GM21367 (cell line): Measurements from ENCODE around the gene LIPG.
"Not testable (repeated sequence)": the region's sequence is repeated elsewhere in the genome, so short reads cannot be mapped to it uniquely, and the experiment has no call there.

Experiments
- ATAC-seq: cut with Tn5 transposase; IDR thresholded peaks from one replicate; pipeline ENCODE4 v1.9.1; 2021; ENCODE audit not compliant: unreplicated experiment

Gene LIPG

DNA sequence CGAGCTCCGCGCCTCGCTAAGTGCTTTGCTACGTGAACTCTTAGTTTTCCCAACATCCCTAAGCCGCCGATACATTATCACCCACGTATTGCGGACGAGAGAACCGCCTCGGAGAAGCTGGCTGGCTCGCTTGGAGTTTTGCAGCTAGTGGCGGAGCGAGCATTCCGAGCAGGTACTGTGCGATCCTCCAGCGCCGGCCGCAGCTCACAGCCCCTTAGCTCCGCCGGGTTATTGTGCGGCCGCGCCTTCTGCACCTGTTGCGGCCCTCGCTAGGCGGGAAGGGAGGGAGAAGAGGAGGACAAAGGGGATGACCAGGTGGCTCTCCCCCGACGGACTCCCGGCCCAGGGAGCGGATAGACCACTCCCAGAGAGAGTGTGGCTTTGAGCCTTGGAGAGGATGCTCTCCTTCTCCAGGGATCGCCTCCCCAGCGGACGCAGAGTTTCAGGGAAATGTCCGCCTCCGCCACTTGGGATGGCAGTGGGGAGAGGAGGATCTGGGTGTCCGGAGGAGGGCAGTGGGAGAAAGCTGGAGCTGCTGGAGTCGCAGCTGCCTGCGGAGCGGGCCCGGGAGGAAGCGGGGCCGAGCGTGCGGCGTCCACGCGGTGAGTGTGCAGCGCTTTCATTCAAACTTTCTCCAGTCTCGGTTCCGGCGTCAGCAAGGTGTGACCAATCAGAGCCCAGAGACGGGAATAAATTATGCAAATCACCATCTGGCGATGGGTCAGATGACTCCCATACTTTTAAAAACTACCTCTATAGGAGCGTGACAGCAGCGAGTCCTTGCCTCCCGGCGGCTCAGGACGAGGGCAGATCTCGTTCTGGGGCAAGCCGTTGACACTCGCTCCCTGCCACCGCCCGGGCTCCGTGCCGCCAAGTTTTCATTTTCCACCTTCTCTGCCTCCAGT is at the start of gene LIPG:
LIPG (plus strand) TSS at position 769 of the 905 bp plus-strand sequence. CDS start 252 bp downstream, outside the sequence.
- no peak for ATAC-seq

DNA sequence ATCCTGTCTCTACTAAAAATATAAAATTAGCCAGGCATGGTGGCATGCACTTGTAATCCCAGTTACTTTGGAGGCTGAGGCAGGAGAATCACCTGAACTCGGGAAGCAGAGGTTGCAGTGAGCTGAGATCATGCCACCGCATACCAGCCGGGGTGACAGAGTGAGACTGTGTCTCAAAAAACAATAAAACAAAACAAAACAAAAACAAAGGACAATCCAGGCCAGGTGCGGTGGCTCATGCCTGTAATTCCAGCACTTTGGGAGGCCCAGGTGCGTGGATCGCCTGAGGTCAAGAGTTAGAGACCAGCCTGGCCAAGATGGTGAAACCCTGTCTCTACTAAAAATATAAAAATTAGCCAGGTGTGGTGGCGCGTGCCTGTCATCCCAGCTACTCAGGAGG is 49.0 kb upstream of the LIPG start:
- ATAC-seq, result not testable (repeated sequence)

DNA sequence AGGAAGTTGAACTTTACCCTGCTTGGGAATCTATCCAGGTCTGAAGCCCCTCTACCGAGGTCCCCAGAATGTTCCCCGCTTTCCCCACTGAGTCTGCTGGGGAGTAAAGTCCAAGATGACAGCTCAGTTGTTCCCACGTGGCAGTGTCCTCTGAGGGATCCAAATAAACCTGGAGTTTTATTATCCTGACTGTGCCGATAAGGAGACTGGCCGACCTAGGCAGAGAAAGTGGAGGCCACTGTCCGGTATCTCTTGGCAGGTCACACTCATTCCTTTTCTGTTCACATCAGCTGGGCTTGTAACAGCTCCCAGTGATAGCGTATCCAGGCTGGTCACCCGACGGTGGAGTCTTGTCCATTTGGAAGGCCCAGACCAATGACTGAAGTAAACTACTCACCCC is 47.3 kb upstream of the LIPG start:
- no peak for ATAC-seq

DNA sequence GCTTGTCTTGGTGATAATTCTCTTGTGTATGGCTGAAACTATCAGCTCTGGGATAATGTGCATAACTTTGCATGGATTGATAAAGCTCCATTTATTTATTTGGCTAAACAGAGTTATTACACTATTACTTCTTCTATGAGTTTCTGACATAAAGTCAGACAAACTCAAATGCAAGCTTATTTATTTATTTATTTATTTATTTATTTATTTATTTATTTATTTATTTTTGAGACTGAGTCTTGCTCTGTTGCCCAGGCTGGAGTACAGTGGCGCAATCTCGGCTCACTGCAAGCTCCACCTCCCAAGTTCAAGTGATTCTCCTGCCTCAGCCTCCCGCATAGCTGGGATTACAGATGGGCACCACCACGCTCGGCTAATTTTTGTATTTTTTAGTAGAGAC is 46.9 kb upstream of the LIPG start:
- not testable (repeated sequence) for ATAC-seq

DNA sequence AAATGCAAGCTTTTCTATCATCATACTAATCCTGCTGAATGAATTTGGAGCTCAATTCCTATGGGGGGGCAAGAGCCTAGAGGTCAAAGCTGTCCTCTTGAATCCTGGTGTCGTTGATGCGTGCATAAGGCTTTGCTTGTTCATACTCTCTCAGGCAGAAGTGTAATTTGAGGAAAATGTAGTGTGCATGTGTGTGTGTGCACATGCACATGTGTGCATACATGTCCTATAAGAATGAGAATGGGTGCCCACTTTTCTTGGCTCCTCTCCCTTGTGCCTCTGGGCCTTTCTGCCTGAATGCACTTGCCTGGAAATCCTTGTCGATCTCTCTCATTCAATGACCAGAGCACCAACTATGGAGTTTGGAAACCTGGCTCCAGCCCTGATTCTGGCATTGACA is 46.3 kb upstream of the LIPG start:
- ATAC-seq, result no peak

DNA sequence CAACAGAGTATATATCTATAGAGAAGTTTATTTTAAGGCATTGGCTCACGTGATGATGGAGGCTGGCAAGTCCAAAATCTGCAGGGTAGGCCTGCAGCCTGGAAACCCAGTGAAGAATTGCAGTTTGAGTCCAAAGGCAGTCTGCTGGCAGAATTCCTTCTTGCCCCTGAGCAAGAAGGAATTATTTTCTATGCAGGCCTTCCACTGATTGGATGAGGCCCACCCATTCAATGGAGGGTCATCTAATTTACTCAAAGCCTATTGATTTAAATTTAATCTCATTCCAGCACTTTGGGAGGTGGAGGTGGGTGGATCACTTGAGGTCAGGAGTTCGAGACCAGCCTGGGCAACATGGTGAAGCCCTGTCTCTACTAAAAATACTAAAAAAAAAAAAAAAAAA is 44.4 kb upstream of the LIPG start:
- no peak for ATAC-seq

DNA sequence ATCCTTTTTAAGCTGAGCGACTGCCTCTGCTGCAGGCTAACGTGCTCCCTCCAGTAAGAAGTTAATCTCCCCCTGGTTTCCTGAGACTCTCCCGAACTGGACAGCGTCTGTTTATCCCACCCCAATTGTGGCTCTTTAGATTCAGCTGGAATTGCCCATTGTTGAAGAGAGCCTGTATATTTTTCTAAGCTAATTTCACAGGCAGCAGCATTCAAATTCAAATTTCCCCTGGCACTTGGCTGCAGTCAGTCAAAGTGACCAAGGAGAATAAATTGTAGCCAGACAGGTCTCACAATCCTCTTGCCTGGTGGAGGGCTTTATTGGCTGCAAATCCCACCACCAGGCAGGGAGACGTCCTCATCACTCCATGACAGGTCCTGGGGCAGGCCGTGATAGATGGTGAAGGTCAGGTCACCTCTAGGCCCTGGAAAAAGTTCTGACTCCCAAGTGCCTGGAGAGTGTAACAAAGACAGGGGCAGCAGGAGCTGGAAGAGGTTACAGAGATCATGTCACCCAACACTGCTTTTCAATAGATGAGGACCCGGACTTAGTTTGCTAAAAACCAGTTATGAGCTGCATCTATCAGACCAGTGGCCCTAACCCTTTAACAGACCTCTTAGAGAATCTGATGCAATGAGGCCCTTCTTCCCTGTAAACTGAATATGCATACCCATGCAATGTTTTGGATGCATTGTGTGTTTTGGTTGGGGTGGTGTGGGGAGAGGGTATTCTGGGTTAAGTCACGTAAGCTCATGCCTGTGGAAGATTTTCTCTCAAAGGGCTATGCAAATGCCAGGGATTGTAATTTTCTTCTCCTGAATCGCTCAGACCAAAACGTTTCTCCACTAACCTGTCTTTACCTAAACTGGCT is 42.5 kb upstream of the LIPG start:
- no peak for ATAC-seq

DNA sequence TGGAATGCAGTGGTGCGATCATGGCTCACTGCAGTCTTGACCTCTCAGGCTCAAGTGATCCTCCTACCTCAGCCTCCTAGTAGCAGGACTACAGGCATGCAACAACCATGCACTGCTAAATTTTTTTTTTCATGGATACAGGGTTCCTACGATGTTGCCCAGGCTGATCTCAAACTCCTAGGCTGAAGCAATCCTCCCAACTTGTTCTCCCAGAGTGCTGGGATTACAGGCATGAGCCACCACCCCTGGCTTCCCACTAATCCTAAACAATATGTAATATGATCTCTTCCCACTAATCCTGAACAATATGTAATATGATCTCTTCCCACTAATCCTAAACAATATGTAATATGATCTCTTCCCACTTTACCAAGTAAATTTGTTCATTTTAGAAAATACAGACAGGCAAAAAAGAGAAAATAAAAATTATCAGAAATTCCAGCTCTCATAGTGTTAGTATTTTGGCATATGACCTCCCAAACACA is 41.2 kb upstream of the LIPG start:
- no peak for ATAC-seq

DNA sequence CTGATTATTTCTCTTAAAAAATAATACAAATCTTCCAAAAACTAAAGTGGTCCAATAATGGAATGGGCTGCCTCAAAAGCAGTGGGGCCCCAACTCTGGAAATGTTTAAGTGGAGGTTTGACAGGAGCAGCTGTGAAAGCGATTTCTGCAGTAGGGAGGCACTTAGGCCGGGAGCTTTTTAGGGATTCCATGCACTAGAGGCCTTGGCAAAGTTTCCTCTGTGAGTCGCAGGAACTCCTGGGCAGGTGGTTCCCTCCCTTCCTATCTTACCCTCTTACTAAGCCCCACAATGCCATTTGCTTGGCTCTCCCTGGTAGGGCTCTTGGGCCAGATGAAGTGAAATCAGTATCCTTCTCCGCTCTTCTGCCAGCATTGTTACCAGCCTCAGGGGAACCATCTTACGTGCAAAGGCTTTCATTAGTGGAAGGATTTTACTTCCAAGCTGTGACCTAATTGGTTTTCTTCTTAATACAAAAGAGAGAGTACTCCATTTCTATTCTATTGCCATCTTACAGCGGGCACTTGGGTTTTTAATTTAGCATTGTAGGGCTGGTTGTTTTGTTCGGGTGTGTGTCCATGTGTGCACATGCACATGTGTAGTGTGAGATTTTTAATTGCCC is 40.5 kb upstream of the LIPG start:
- no peak for ATAC-seq

DNA sequence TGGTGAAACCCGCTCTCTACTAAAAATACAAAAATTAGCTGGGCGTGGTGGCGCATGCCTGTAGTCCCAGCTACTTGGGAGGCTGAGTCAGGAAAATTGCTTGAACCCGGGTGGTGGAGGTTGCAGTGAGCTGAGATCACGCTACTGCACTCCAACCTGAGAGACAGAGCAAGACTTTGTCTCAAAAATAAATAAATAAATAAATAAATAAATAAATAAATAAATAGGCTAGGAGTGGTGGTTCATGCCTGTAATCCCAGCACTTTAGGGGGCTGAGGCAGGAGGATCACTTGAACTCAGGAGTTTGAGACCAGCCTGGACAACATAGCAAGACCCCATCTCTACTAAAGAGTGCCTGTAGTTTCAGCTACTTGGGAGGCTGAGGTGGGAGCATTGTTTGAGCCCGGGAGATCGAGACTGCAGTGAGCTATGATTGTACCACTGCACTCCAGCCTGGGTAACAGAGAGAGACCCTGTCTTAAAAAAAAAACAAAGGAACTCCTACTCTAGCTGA is 38.2 kb upstream of the LIPG start:
- ATAC-seq, result not testable (repeated sequence)

DNA sequence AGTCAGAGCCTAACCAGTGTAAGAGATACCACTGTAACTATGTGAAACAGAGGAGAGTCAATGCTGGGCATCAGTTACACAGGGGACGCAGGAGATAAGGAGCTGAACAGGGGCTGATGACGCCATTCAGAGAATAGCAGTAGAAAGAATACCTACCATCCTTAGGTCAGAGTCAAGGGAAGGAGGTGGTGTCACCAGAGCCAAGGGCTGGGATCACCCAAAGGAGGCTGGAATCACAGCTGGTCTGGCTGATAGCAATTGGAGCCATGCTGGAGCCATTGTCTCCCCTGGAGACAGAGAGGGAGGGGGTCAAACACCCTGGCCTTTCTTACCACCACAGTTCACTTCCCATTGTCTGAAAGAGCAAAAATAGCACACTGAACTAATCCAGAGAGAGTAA is 37.5 kb upstream of the LIPG start:
- ATAC-seq, result no peak

DNA sequence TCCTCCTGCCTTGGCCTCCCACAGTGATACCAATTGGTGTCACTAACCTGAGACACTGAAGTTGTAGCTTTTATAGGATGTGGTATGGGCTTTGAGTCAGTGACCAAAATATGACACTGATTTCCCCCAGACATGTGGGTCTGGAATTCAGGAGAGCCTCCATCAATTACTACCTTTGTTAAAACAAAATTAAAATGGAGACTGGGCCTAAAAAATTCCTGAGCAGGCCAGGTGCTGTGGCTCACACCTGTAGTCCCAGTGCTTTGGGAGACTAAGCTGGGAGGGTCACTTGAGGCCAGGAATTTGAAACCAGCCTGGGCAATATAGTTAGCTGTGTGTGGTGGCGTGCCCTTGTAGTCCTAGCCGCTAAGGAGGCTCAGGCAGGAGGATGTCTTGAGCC is 36.9 kb upstream of the LIPG start:
- ATAC-seq, result no peak

DNA sequence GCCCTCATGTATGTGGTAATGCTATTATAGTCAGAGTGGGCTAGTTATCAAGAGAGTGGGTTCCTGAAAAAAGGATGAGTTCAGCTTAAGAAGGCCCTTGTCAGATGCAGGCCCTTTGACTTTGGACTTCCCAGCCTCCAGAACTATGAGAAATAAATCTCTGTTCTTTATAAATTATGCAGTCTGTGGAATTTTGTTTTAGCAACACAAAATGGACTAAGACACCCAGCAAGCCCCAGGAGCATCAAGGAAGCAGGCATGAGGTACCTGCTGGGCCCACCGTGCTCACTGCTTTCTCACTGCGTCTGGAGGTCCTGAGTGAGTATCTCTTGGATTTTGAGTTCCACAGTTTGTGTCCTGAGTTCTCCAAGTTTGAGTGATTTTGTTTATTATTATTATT is 35.9 kb upstream of the LIPG start:
- ATAC-seq, result no peak

DNA sequence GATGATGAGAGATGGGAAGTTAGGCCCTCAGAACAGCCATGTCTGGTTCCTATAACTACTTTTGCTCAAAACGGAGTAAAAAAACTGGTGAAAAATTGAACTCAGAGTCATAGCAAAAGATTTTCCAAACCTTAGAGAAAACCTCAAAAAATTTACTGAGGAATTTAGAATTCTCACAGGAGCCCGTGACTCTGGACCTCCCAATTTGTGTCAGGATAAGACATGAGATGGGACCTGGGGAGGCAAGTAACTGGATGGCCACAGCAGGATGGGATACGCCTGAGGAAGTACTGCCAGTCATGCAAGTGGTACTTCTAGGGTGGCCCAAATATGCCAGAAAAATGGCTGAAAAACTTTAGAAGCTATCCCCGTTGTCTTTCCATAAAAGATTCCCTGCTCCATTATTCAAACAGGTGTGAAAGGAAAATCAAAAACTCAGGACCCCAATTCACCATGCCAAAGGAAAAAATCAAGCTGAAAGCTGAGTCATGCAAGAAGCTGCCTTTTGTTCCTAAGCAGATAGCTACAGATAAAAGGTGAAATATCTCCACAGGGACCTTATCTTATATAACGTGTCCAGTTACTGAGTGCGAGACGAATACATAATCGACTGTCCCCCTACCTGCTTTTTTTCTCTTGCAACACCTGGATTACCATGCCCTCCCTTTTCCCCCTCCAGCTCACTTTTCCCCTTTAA is 34.1 kb upstream of the LIPG start:
- ATAC-seq, result no peak

DNA sequence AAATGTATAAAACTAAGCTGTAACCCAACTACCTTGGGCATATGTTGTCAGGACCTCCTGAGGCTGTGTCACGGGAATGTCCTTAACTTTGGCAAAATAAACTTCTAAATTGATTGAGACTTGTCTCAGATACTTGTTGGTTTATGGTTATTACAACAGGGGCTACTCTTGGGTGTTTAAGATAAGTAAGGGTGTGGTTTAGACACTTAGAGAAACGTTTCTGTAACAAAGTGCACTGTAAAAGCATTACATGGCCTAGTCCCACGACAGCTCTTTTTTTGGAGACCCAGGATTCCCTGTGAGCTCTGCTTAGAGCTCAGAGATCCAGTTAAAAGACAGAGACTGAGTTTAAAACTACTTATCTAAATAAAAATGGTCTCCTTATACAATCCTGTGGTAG is 32.3 kb upstream of the LIPG start:
- ATAC-seq, result no peak

DNA sequence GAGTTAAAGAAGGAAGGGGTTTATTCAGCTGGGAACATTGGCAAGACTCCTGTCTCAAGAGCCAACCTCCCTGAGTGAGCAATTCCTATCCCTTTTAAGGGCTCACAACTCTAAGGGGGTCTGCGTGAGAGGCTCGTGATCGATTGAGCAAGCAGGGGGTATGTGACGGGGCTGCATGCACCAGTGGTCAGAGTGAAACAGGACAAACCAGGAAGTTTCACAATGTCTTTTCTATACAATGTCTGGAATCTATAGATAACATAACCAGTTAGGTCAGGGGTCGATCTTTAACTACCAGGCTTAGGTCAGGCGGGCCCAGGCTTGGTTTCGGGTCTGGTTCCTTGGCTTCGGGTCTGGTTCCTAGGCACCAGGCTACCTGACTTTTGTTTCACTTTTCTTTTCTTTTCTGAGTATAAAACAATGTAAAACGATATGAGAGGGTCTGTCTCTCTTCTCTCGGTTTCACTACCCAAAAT is 30.1 kb upstream of the LIPG start:
- no peak for ATAC-seq

DNA sequence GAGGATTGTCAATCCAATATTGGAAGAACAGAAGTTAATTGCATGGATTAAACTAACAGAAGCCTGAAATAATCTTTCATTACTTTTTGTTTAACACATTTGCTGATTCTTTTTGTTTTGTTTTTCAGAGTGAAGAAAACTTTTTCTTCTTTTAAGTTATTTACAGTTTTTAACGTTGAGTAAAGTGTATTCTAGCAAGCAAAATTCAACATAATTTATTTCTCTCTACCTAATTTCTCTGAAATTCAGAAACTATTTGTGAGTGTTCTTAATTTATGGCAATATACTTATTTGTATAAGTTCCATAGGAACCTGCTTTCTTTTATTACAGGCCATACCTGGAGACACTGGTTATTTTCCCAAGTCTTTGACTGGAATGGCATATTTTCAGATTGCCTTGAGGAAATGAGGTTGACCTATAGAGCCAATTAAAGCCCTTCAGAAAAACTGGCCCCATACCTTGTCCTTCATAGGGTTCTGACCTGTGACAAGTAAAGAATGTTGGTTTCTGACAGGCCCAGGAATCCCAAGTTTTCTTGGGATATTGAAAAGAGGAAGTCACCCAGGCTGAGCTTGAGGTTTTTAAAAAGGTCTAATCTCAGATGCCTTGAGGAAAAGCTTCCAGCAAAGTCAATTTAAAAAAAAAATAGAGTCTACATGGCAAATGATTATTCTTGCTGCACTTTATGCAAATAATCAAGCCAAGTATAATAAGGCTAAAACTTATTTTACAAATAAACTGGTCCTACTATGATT is 26.8 kb upstream of the LIPG start:
- no peak for ATAC-seq

DNA sequence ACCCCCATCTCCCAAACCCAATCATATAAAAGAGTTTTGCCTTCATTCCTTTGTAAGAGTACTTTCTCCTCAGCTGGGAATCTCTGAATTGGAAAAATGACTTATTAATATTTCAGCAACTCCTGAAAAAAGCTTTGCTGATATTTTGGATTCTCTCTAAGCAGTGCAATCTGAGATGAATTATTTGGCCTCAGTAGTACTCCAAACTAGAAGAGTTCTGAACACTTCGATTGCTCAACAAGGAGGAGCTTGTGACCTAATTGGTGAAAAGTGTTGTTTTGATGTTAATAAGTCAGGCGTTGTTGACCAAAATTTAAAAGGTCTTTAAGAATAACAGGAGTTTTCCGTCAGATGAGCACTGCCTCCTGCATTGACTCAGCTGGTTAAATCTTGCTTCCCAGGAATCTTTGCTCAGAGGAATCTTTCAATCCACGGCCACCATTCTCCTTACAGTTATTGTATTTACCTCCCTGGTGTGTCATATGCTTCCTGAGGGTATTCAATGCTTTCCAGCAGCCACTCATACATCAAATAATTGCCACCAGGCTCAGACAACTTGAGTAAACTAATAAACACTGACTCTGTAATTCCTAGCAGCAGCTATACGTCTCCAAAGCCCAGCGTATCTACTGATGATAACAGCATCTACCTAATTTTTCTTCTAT is 24.5 kb upstream of the LIPG start:
- no peak for ATAC-seq

DNA sequence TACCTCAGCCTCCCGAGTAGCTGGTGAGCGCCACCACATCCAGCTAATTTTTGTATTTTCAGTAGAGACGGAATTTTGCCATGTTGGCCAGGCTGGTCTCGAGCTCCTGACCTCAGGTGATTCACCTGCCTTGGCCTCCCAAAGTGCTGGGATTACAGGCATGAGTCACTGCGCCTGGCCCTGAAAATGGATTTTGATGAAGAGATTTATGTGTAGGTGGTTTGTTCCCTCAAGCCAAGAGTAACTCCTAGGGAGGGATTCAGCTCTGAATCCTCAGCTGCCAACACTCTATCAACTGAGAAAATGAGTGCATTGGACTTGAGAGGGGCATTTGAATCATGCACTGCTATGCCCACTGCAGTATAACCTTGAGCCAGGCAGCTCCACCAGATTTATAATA is 17.5 kb upstream of the LIPG start:
- ATAC-seq, result no peak
